GM23248 (cell line): ENCODE data around the gene PLIN3.

ENCODE experiments used
- EZH2 ChIP-seq: fragments of 200-600 bp; sonication (generic); IDR thresholded peaks from 2 replicates; pipeline ENCODE4 v1.6.1; 2018; ENCODE audit warnings: antibody characterized with exemption, mild to moderate bottlenecking; ENCODE audit not compliant: insufficient read depth, poor library complexity, severe bottlenecking
- EZH2phosphoT487 ChIP-seq: fragments of 200-600 bp; sonication (generic); IDR thresholded peaks from 2 replicates; pipeline ENCODE4 v1.6.1; 2018; ENCODE audit warnings: antibody characterized with exemption, moderate library complexity, mild to moderate bottlenecking, low read depth; ENCODE audit not compliant: insufficient read depth

DNA sequence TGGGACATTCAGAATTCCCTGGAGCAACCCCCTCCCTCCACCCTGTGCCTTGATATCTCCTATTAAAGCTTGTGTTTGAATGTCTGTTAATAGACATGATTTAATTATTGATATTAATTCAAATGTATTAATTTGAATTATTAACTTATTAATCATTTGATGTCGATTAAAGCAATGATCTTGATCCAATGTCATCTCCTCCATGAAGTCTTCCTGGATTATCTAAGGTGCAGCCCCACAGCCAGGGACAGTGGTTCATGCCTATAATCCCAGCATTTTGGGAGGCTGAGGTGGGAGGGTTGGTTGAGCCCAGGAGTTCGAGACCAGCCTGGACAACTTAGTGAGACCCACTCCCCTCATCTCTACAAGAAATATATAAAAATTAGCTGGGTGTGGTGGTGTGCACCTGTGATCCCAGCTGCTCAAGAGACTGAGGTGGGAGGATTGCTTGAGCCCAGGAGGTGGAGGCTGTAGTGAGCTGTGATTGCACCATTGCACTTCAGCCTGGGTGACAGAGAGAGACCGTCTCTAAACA, 66.3 kb downstream of the PLIN3 start:
- no peak for TF ChIP-seq EZH2
- no peak for TF ChIP-seq EZH2phosphoT487
